ENCODE data around the gene ZNF813.
"Not testable (repeated sequence)": the region's sequence is repeated elsewhere in the genome, so short reads cannot be mapped to it uniquely, and the experiment has no call there.

Gene ZNF813

DNA sequence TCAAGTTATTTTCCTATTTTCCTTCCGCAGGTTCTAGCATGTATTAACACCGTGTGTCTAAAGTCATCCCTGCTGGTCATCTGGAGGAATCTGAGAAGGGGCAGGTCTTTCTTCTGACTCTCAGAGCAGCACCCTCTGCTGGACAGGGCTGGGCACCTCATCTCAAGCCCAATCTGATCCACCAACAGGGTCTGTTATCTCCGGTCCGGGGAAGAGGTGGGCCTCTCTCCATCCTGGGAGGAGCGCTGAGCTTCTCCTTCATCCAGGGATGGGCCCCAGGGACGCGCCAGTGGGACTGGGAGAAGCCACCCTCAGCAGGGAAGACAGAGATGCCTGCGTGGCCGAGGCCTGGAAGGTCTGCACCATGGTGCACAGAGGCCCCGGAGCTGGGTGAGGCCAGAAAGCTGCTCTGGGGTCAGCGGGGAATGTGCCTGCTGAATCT, 44.4 kb downstream of the ZNF813 start:
- H3K4me3 ChIP-seq (ENCODE audit: low read depth, low read length) = no peak overlapping the region
- peak; percentile 85 for DNase-seq (ENCODE audit: low read depth)
- TF ChIP-seq, protein P1, sequence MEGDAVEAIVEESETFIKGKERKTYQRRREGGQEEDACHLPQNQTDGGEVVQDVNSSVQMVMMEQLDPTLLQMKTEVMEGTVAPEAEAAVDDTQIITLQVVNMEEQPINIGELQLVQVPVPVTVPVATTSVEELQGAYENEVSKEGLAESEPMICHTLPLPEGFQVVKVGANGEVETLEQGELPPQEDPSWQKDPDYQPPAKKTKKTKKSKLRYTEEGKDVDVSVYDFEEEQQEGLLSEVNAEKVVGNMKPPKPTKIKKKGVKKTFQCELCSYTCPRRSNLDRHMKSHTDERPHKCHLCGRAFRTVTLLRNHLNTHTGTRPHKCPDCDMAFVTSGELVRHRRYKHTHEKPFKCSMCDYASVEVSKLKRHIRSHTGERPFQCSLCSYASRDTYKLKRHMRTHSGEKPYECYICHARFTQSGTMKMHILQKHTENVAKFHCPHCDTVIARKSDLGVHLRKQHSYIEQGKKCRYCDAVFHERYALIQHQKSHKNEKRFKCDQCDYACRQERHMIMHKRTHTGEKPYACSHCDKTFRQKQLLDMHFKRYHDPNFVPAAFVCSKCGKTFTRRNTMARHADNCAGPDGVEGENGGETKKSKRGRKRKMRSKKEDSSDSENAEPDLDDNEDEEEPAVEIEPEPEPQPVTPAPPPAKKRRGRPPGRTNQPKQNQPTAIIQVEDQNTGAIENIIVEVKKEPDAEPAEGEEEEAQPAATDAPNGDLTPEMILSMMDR (conservative IDR thresholded peaks at IDR 0.05; ENCODE audit: low read depth, low read length) = peak; percentile 85

DNA sequence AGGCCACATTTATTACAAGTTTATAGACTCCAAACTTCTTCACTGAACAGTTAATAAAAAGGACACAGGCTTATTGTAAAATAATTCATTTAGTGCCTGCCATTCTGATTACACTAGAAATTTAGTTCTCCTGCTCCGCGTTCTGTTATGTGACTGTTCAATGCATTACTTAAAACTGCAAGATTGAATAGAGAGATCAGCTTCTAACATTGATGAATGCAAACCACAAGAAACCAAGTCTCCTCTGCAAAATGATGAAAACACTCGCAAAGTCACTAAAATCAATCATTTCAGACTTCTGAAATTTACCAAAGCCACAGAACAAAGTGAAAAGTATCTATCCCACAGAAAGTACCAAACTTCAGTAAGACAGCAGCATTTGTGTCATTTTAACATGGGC, 47.5 kb downstream of the ZNF813 start:
- DNase-seq (ENCODE audit: low read depth); H3K4me3 ChIP-seq (ENCODE audit: low read depth, low read length): not testable (repeated sequence)

DNA sequence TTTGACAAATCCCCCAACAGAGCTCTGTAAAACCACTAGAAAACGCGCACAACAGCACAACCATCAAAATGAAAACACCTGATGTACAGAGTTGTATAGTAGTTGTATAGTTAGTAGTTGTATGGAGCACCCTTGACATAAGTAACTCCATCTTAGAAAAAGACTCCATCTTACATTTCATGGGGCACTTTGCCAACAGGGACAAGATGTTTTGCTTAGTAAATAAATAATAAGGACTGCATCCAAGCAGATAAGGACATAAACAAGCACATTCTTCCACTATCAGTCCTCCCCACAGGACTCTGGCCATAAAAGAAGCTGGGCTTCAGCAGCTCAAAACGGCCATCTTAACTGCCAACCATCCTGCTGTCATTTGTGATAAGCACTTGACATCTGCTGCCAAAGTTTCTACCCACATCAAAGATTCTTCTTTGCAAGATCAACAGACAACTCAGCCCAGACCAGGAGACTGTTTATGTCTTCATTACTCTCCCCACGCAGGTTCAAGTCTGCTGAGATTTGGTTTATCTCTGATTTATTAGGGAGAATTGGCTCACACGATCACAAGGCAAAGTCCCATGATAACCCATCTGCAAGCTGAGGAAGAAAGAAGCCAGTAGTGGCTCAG, 49.7 kb downstream of the ZNF813 start:
- H3K4me3 ChIP-seq (ENCODE audit: low read depth, low read length) = no peak overlapping the region
- TF ChIP-seq, protein P1 (conservative IDR thresholded peaks at IDR 0.05; ENCODE audit: low read depth, low read length) = no peak
- no peak for DNase-seq (ENCODE audit: low read depth)

DNA sequence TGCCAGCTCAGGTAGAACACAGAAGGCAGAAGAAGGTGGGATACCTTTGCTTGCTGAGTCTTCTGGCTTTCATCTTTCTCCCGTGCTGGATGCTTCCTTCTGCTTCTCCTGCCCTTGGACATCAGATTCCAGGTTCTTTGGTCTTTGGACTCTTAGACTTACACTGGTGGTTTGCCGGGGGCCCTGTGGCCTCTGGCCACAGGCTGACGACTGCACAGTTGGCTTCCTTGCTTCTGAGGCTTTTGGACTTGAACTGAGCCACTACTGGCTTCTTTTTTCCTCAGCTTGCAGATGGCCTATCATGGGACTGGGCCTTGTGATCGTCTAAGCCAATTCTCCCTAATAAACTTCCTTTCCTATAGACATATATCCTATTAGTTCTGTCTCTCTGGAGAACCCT, 50.6 kb downstream of the ZNF813 start:
- TF ChIP-seq, protein P1 (conservative IDR thresholded peaks at IDR 0.05; ENCODE audit: low read depth, low read length) = no peak
- DNase-seq (ENCODE audit: low read depth) = no peak

DNA sequence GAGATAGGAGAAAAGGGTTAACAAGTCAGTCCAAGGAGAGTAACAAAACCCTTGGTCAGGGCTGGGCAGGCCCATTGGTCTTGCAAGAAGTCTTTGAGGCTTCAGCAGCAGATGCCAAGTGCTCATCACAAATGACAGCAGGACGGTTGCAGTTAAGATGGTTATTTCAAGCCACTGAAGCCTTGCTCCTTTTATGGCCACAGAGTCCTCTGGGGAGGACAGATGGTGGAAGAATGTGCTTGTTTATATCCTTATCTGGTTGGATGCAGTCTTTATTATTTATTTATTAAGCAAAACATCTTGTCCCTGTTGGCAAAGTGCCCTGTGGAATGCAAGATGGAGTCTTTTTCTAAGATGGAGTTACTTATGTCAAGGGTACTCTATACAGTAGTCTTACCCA, 51.2 kb downstream of the ZNF813 start:
- no peak for DNase-seq (ENCODE audit: low read depth)
- no peak overlapping the region for H3K4me3 ChIP-seq (ENCODE audit: low read depth, low read length)
- TF ChIP-seq, protein P1 (conservative IDR thresholded peaks at IDR 0.05; ENCODE audit: low read depth, low read length) = no peak

More for the DNA sequence above, 50.6 kb downstream of the ZNF813 start:
- no peak overlapping the region for H3K4me3 ChIP-seq (ENCODE audit: low read depth, low read length)

DNA sequence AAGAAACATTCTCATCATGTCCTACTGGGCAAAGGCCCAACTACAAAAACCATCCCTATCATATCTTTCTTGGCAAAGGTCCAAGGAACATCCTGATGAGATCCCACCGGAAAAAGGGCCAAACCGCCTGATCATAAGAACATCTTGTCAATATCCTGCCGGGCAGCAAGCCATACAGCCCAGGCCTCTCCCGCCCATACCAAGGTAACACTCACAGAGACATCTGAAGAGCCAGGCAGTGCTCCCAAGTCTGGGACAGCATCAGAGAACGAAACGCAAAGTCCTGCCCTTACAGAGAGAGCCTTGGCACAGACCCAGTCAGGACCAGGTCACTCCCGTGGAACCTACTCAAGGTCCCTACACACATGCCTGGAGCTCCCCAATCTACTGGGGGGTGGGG, 51.9 kb downstream of the ZNF813 start:
- TF ChIP-seq, protein P1 (conservative IDR thresholded peaks at IDR 0.05; ENCODE audit: low read depth, low read length) = no peak
- peak; percentile 24 for DNase-seq (ENCODE audit: low read depth)

DNA sequence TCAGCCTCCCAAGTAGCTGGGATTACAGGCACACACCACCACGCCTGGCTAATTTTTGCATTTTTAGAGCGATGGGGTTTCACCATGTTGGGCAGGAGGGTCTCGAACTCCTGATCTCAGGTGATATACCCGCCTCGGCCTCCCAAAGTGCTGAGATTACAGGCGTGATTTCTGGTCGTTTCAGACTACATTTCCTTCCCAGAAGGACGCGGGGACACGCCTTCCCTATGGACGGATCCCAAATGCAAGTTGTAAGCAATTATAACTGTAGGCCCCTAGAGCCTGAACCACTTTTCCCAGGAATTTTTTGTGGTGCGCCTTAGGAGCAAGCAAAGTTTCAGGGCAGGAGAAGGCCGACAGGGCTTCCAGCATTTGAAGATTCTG, 52.6 kb downstream of the ZNF813 start:
- peak overlapping the region; percentile 43 for H3K4me3 ChIP-seq (ENCODE audit: low read depth, low read length)
- no peak for DNase-seq (ENCODE audit: low read depth)
- TF ChIP-seq, protein P1 (conservative IDR thresholded peaks at IDR 0.05; ENCODE audit: low read depth, low read length) = no peak

More for the DNA sequence above, 51.9 kb downstream of the ZNF813 start:
- H3K4me3 ChIP-seq (ENCODE audit: low read depth, low read length) = no peak overlapping the region

Measured in choroid plexus epithelial cell (primary cell).